Kidney tubule cell (primary cell): Measurements from ENCODE around the gene GMDS.

ENCODE experiments used
- DNase-seq: peaks from one replicate; pipeline ENCODE4 v3.0.0-alpha.2; 2018; ENCODE audit warnings: low spot score

GMDS gene

GRCh38 chr6:1987640-1988039, 257.8 kb downstream of the GMDS start:
- peak; percentile 48 for DNase-seq

GRCh38 chr6:1986454-1987243, 258.8 kb downstream of the GMDS start:
- DNase-seq = no peak

GRCh38 chr6:1984346-1984994, 260.9 kb downstream of the GMDS start:
- DNase-seq = no peak

GRCh38 chr6:1983850-1984249, 261.6 kb downstream of the GMDS start:
- DNase-seq = no peak

- DNase-seq = no peak
Measured at GRCh38 chr6:1972962-1973361, 272.4 kb downstream of the GMDS start.

GRCh38 chr6:1971612-1972011, 273.8 kb downstream of the GMDS start:
- no peak for DNase-seq

GRCh38 chr6:1970151-1970561, 275.2 kb downstream of the GMDS start:
- DNase-seq = no peak

- DNase-seq = no peak
Measured at GRCh38 chr6:1966713-1967112, 278.7 kb downstream of the GMDS start.

- no peak for DNase-seq
Measured at GRCh38 chr6:1965596-1966224, 279.7 kb downstream of the GMDS start.

GRCh38 chr6:1963596-1963995, 281.8 kb downstream of the GMDS start:
- no peak for DNase-seq

- peak; percentile 22 for DNase-seq
Measured at GRCh38 chr6:1962201-1962600, 283.2 kb downstream of the GMDS start.

- peak; percentile 10 for DNase-seq
Measured at GRCh38 chr6:1960486-1961142, 284.8 kb downstream of the GMDS start.

GRCh38 chr6:1958257-1958656, 287.1 kb downstream of the GMDS start:
- DNase-seq = no peak

GRCh38 chr6:1957746-1958145, 287.7 kb downstream of the GMDS start:
- no peak for DNase-seq

GRCh38 chr6:1952740-1953360, 292.6 kb downstream of the GMDS start:
- peak; percentile 96 for DNase-seq

- no peak for DNase-seq
Measured at GRCh38 chr6:1950631-1951030, 294.8 kb downstream of the GMDS start.

- DNase-seq = peak; percentile 73
Measured at GRCh38 chr6:1949538-1949937, 295.9 kb downstream of the GMDS start.

GRCh38 chr6:1947922-1948321, 297.5 kb downstream of the GMDS start:
- DNase-seq = no peak

GRCh38 chr6:1946583-1946982, 298.8 kb downstream of the GMDS start:
- DNase-seq = no peak

GRCh38 chr6:1945235-1945832, 300.1 kb downstream of the GMDS start:
- DNase-seq = no peak

GRCh38 chr6:1942834-1943233, 302.6 kb downstream of the GMDS start:
- no peak for DNase-seq

GRCh38 chr6:1941534-1941933, 303.9 kb downstream of the GMDS start:
- DNase-seq = no peak
